Adrenal gland (tissue), 12 donors: ENCODE measurements around the gene NONO. TPM values are rescaled to one million over a fixed set of nuclear protein-coding genes. Genes with fewer than 3 reads are reported as not detected.
"Not testable (repeated sequence)": the region's sequence is repeated elsewhere in the genome, so short reads cannot be mapped to it uniquely, and the experiment has no call there.

Source experiments
- DNase-seq, 7 donors: peaks; one replicate each; pipeline ENCODE4 v3.0.0-alpha.2; 2019 to 2020
- H3K27ac ChIP-seq, 5 donors: fragments of 200-600 bp; sonication (generic) in 4 of 5; 1 replicate in 3 of 5; 2 replicates in 2 of 5; pipeline versions ENCODE4 v1.5.1 to v1.8.0; 2016 to 2020; ENCODE audit warnings: mild to moderate bottlenecking in 1 of 5
- H3K27me3 ChIP-seq: fragments of 200-600 bp; 2 replicates; pipeline ENCODE4 v1.8.0; 2021
- H3K36me3 ChIP-seq, 2 donors: fragments of 200-600 bp; replicated peaks in 1 of 2; 1 replicate in 1 of 2; 2 replicates in 1 of 2; pipeline versions ENCODE4 v1.5.1 to v1.8.0; 2018 to 2022
- H3K4me1 ChIP-seq, 2 donors: fragments of 200-600 bp; replicated peaks in 1 of 2; 1 replicate in 1 of 2; 2 replicates in 1 of 2; pipeline versions ENCODE4 v1.5.1 to v1.8.0; 2018 to 2021
- H3K4me3 ChIP-seq, 4 donors: fragments of 200-600 bp; sonication (generic) in 3 of 4; one replicate each; pipeline ENCODE4 v1.5.1; 2016 to 2018
- H3K9me3 ChIP-seq, 3 donors: fragments of 200-600 bp; sonication (generic) in 1 of 3; replicated peaks in 1 of 3; 1 replicate in 2 of 3; 2 replicates in 1 of 3; pipeline versions ENCODE4 v1.5.1 to v1.8.0; 2016 to 2021
- CTCF ChIP-seq, 6 experiments: fragments of 450-650 bp in 4 of 6; fragments of 200-600 bp in 2 of 6; sonication (generic) in 1 of 6; IDR thresholded peaks; 1 replicate in 5 of 6; 2 replicates in 1 of 6; pipeline versions ENCODE4 v1.5.1 to v1.8.0; 2016 to 2021; ENCODE audit warnings: antibody characterized with exemption in 6 of 6, mild to moderate bottlenecking in 2 of 6, moderate library complexity in 1 of 6
- POLR2A ChIP-seq, 2 donors: fragments of 450-650 bp; IDR thresholded peaks; one replicate each; pipeline ENCODE4 v1.6.1; 2017; ENCODE audit warnings: antibody characterized with exemption in 2 of 2, mild to moderate bottlenecking in 2 of 2, moderate library complexity in 1 of 2
- WGBS, 4 donors: extraction: QIAGEN DNeasy Blood & Tissue Kit in 2 of 4; methylation state at CpG; one replicate each; pipeline versions ENCODE4 v1.1.5 to v1.1.7; 2013 to 2017; 5-methylcytosine and 5-hydroxymethylcytosine counted together
- intact Hi-C, 2 donors: fragments of 100-400 bp; cut with DNase I; formaldehyde crosslinking; loops; one replicate each; pipeline versions ENCODE4 v1.14.1 to v1.15.0; 2022 to 2023
- polyA plus RNA-seq, 3 donors: library from polyadenylated mRNA; stranded (reverse); fragments of 200-250 nt in 2 of 3; fragments of 350-450 nt in 1 of 3; fragmentation: Illumina TruSeq in 1 of 3; extraction: RNeasy Lipid Tissue Mini Kit (QIAGEN cat#74804) in 1 of 3; gene quantifications; one replicate each; pipeline ENCODE4 v1.2.3, GENCODE V29; 2013 to 2014
- total RNA-seq, 9 donors: library from RNA; depleted of rRNA in 4 of 9; stranded (reverse); fragments of >200 nt in 4 of 9; fragments of 120-200 nt in 1 of 9; fragmentation: NEBNext Ultra II Directional in 1 of 9; extraction: Animal tissue kit (Norgen Biotek cat#: 25700) in 1 of 9; gene quantifications; one replicate each; pipeline versions ENCODE4 v1.1.0 to v1.2.4, GENCODE V29; 2013 to 2023
- donor health status: healthy with polysubstance abuse.
- donor health status: Bipolar disorder and iron deficiency.
- donor health status: DM: yes; HTN: yes; CAD: no.
- donor health status: DM: no; HTN: no; CAD: no.
- donor health status: DM: no; HTN: no; CAD: no.
- donor health status: DM: yes; HTN: yes; CAD: no.

NONO gene
- total and polyA plus RNA-seq, 12 donors = 140 to 524 (median 320) TPM

- Histone ChIP-seq H3K27ac (no peak overlapping the region), H3K4me1 (peaks cover 0 to 8% of the 10 kb centered on the region in 2 donors), H3K27me3 (no peaks in the 10 kb centered on the region), H3K36me3 (peaks cover 0 to 89% of the 10 kb centered on the region in 2 donors), H3K4me3 (no peak overlapping the region), H3K9me3 (no peaks in the 10 kb centered on the region)
- DNase-seq = no peak
- intact Hi-C loops = no loop called here
- TF ChIP-seq POLR2A (IDR thresholded peaks at IDR 0.05) = no peak
- TF ChIP-seq CTCF (IDR thresholded peaks at IDR 0.05) = no peak
- 82 to 97% (median 91%) methylated on average over 4 to 6 of the region's 6 CpGs for WGBS, 4 donors
These were observed 13.4 kb downstream of the NONO start for GRCh38 chrX:71296806-71297205.

- 19 to 41% (median 26%) methylated on average over 3 of the region's 3 CpGs for WGBS, 4 donors
- peak; percentile 29 to 73 (median 62) for DNase-seq
- intact Hi-C loops = no loop called here
These were observed 14.7 kb downstream of the NONO start for GRCh38 chrX:71298119-71298518.

GRCh38 chrX:71300064-71300463 is 16.6 kb downstream of the NONO start:
- H3K4me3 ChIP-seq, H3K27me3 ChIP-seq, H3K27ac ChIP-seq, H3K9me3 ChIP-seq, DNase-seq, H3K4me1 ChIP-seq, intact Hi-C loops: not testable (repeated sequence)
- WGBS, 4 donors = 74 to 96% (median 92%) methylated on average over 6 to 7 of the region's 7 CpGs
- peaks cover 0 to 56% of the 10 kb centered on the region in 2 donors for H3K36me3 ChIP-seq

More at GRCh38 chrX:71298119-71298518, 14.7 kb downstream of the NONO start:
- peaks cover 0 to 8% of the 10 kb centered on the region in 2 donors for H3K4me1 ChIP-seq
- H3K4me3 ChIP-seq = no peak overlapping the region
- H3K27ac ChIP-seq = peak overlapping the region in 1 of 5 donors; percentile 43
- H3K9me3 ChIP-seq = no peaks in the 10 kb centered on the region
- H3K36me3 ChIP-seq = peaks cover 0 to 76% of the 10 kb centered on the region in 2 donors
- H3K27me3 ChIP-seq = no peaks in the 10 kb centered on the region
- no peak for TF ChIP-seq POLR2A (IDR thresholded peaks at IDR 0.05)
- no peak for TF ChIP-seq CTCF (IDR thresholded peaks at IDR 0.05)

GRCh38 chrX:71300495-71300894 is 17.1 kb downstream of the NONO start:
- H3K36me3 ChIP-seq = peaks cover 0 to 52% of the 10 kb centered on the region in 2 donors
- intact Hi-C loops, H3K27ac ChIP-seq, DNase-seq, H3K4me1 ChIP-seq, H3K4me3 ChIP-seq, H3K9me3 ChIP-seq, H3K27me3 ChIP-seq: not testable (repeated sequence)
- WGBS, 4 donors = 79 to 87% (median 81%) methylated on average over 7 of the region's 7 CpGs

- DNase-seq = peak in 1 of 7 donors; percentile 21
- intact Hi-C loops = no loop called here
- no peaks in the 10 kb centered on the region for H3K9me3 ChIP-seq
- TF ChIP-seq POLR2A (IDR thresholded peaks at IDR 0.05) (no peak), CTCF (IDR thresholded peaks at IDR 0.05) (no peak)
- peaks cover 0 to 8% of the 10 kb centered on the region in 2 donors for H3K4me1 ChIP-seq
- peaks cover 0 to 43% of the 10 kb centered on the region in 2 donors for H3K36me3 ChIP-seq
- H3K27ac ChIP-seq = peak within 1 kb of the TSS in 1 of 5 donors; percentile 17
- no peaks in the 10 kb centered on the region for H3K27me3 ChIP-seq
- H3K4me3 ChIP-seq = no peak within 1 kb of the TSS
- WGBS, 4 donors = 61 to 70% (median 67%) methylated on average over 9 to 10 of the region's 10 CpGs
These were observed 17.9 kb downstream of the NONO start, which contains the start of gene ITGB1BP2 for GRCh38 chrX:71301195-71301924. TSS of gene ITGB1BP2 (plus strand) at chrX:71301750. CDS start at chrX:71301807, 57 bp downstream.
